ENCODE results near the gene SNX22. TPM values are rescaled to one million over a fixed set of nuclear protein-coding genes. Genes with fewer than 3 reads are reported as not detected.
A peak's percentile ranks its signal among the peaks of the same experiment; 100 is the strongest.

SNX22 gene
- total RNA-seq, 2 experiments from 2014 or later, result 0.14 to 0.19 TPM

DNA sequence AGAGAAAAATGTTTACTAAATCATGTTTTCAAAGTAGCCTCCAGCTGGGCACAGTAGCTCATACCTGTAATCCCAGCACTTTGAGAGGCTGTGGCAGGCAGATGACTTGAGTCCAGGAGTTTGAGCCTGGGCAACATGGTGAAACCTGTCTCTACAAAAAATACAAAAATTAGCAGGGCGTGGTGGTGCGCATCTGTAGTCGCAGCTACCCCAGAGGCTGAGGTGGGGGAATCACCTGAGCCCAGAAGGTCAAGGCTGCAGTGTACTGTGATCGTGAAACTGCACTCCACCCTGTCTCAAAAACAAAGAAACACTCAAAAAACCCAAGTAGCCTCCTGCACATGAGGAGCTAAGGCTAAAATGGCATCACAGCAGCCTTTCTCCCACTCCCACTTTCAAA lies 12.9 kb downstream of the SNX22 start:
- H3K9me3 ChIP-seq (ENCODE audit: control insufficient read depth in 1 of 2, insufficient read depth in 1 of 2, low read length in 2 of 2), result no peaks in the 10 kb centered on the region
- DNase-seq, result no peak
- Mint-ChIP-seq H3K4me1 (ENCODE audit: low read depth) (peaks cover 39% of the 10 kb centered on the region), H3K27ac (peak overlapping the region; percentile 44), H3K36me3 (ENCODE audit: low read depth) (peaks cover 19% of the 10 kb centered on the region), H3K27me3 (no peaks in the 10 kb centered on the region), H3K9me3 (no peaks in the 10 kb centered on the region), H3K4me3 (peak overlapping the region; percentile 89)
- CTCF ChIA-PET, result interaction anchor here (1.5 kb wide), 1 partner anchor 10 kb away, joined by 6 read pairs; no protein-coding TSS in a partner anchor
- intact Hi-C loops (cut with DNase I, micrococcal nuclease), result loop anchor here in 1 of 2 experiments (5.0 to 10.0 kb wide), 5 partner anchors 190 to 740 kb away; partner anchors contain the start of genes CSNK1G1, HERC1 and PIF1
- ATAC-seq (ENCODE audit: poor library complexity), result no peak
- H3K27ac ChIP-seq (ENCODE audit: low read depth in 1 of 2, low read length in 2 of 2), result no peak overlapping the region
- H3K4me3 ChIP-seq (ENCODE audit: low read length), result no peak overlapping the region
- POLR2A ChIA-PET, result interaction anchor here (0.9 to 4.2 kb wide), 3 partner anchors 11 to 730 kb away, joined by 3 to 48 read pairs (median 9); no protein-coding TSS in a partner anchor
- TF ChIP-seq, protein P1, sequence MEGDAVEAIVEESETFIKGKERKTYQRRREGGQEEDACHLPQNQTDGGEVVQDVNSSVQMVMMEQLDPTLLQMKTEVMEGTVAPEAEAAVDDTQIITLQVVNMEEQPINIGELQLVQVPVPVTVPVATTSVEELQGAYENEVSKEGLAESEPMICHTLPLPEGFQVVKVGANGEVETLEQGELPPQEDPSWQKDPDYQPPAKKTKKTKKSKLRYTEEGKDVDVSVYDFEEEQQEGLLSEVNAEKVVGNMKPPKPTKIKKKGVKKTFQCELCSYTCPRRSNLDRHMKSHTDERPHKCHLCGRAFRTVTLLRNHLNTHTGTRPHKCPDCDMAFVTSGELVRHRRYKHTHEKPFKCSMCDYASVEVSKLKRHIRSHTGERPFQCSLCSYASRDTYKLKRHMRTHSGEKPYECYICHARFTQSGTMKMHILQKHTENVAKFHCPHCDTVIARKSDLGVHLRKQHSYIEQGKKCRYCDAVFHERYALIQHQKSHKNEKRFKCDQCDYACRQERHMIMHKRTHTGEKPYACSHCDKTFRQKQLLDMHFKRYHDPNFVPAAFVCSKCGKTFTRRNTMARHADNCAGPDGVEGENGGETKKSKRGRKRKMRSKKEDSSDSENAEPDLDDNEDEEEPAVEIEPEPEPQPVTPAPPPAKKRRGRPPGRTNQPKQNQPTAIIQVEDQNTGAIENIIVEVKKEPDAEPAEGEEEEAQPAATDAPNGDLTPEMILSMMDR (IDR thresholded peaks at IDR 0.05), result no peak
- H3K36me3 ChIP-seq (ENCODE audit: insufficient read depth, low read length), result peaks cover 18% of the 10 kb centered on the region
- no peaks in the 10 kb centered on the region for H3K27me3 ChIP-seq (ENCODE audit: control insufficient read depth in 1 of 2, insufficient read depth in 2 of 2, low read length in 2 of 2)
- peaks cover 43% of the 10 kb centered on the region for H3K4me1 ChIP-seq (ENCODE audit: insufficient read depth, low read length)

DNA sequence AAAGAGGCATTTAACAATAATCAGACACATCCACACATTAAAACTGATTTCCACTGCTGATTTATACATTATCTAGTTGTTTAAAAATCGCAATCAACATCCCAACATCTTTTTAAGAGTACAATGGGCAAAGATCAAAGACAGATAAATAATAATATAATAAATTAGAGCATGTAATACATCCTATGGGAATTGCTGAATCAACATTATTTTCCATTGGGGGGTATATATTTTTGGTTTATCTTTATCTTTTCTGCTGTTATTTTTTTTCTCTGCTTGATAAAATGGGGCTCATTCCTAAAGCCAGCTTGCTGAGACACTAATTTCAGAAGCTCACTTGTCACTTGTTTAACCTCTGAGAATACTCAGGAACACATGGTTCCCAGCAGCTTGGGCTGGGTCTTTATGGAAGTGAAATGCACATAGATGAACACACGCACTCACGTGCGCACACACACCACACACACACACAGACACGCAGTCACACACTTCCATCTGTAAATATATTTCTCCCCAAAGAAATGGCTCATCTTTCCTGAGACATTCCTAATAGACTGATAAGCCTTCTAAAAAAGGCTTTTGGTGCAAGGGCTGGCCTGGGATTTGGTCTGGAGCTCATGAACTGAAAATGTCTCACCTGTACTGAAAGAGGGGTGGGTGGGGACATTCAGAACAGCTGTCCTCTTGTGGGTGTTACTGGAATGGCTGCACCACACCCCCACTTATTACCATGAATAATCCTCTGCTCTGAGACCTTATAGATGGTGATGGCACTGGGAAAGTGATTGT lies 14.8 kb downstream of the SNX22 start:
- Mint-ChIP-seq H3K4me3 (no peak overlapping the region), H3K4me1 (ENCODE audit: low read depth) (peaks cover 30% of the 10 kb centered on the region), H3K27me3 (no peaks in the 10 kb centered on the region), H3K9me3 (no peaks in the 10 kb centered on the region), H3K36me3 (ENCODE audit: low read depth) (peaks cover 15% of the 10 kb centered on the region), H3K27ac (peak overlapping the region; percentile 52)
- ChIA-PET CTCF (interaction anchor here (0.5 to 1.5 kb wide), 2 partner anchors 12 to 985 kb away, joined by 5 to 6 read pairs; no protein-coding TSS in a partner anchor), POLR2A (no interaction called here)
- Histone ChIP-seq H3K27ac (ENCODE audit: low read depth in 1 of 2, low read length in 2 of 2) (no peak overlapping the region), H3K4me3 (ENCODE audit: low read length) (no peak overlapping the region), H3K27me3 (ENCODE audit: control insufficient read depth in 1 of 2, insufficient read depth in 2 of 2, low read length in 2 of 2) (no peaks in the 10 kb centered on the region), H3K4me1 (ENCODE audit: insufficient read depth, low read length) (peaks cover 24% of the 10 kb centered on the region), H3K36me3 (ENCODE audit: insufficient read depth, low read length) (peaks cover under 1% of the 10 kb centered on the region), H3K9me3 (ENCODE audit: control insufficient read depth in 1 of 2, insufficient read depth in 1 of 2, low read length in 2 of 2) (no peaks in the 10 kb centered on the region)
- TF ChIP-seq, protein P1 (IDR thresholded peaks at IDR 0.05), result no peak
- no peak for ATAC-seq (ENCODE audit: poor library complexity)
- no peak for DNase-seq
- intact Hi-C loops (cut with DNase I, micrococcal nuclease), result loop anchor here in 1 of 2 experiments (10.0 kb wide), 3 partner anchors 189 to 739 kb away; partner anchors contain the start of genes CSNK1G1 and PIF1

DNA sequence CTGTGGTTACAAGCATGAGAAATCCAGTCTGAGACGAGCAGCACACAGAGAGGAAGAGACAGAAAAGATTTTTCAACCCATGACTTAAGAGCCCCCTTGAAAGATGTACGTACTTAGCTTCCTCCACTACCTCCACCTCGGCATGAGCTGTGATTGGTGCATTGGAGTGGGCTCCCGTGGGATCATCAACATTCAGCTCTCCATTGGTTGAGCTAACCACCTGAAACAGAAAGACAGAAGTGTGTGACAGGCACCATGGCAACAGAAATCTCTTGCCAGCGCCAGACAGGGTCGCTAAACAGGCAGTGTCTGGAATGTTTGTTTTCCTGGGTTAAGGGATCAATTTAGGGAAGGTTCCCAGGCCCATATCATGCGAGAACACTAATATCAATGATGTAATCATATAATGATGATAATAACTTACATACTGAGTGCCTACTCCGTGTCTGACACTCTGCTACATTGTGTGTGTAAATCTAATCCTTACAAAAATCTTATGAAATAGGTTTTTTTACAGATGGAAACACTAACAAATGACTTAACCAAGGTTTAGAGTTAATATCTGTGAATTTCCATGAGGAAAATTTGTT lies 28.8 kb downstream of the SNX22 start:
- Mint-ChIP-seq H3K9me3 (no peaks in the 10 kb centered on the region), H3K4me1 (ENCODE audit: low read depth) (no peaks in the 10 kb centered on the region), H3K36me3 (ENCODE audit: low read depth) (peaks cover 55% of the 10 kb centered on the region), H3K4me3 (no peak overlapping the region), H3K27me3 (no peaks in the 10 kb centered on the region), H3K27ac (no peak overlapping the region)
- Histone ChIP-seq H3K27ac (ENCODE audit: low read depth in 1 of 2, low read length in 2 of 2) (no peak overlapping the region), H3K4me1 (ENCODE audit: insufficient read depth, low read length) (no peaks in the 10 kb centered on the region), H3K9me3 (ENCODE audit: control insufficient read depth in 1 of 2, insufficient read depth in 1 of 2, low read length in 2 of 2) (no peaks in the 10 kb centered on the region), H3K27me3 (ENCODE audit: control insufficient read depth in 1 of 2, insufficient read depth in 2 of 2, low read length in 2 of 2) (no peaks in the 10 kb centered on the region), H3K4me3 (ENCODE audit: low read length) (no peak overlapping the region), H3K36me3 (ENCODE audit: insufficient read depth, low read length) (peaks cover 43% of the 10 kb centered on the region)
- ChIA-PET POLR2A (no interaction called here), CTCF (no interaction called here)
- TF ChIP-seq, protein P1 (IDR thresholded peaks at IDR 0.05), result no peak
- DNase-seq (no peak), ATAC-seq (ENCODE audit: poor library complexity) (no peak)
- intact Hi-C loops (cut with DNase I, micrococcal nuclease), result no loop called here

Data from CD4-positive, alpha-beta T cell (primary cell).